H1 (cell line): ENCODE results near the gene UBE3C. TPM values are rescaled to one million over a fixed set of nuclear protein-coding genes. Genes with fewer than 3 reads are reported as not detected.

ENCODE experiments used
- CTCF ChIA-PET: fragments of 300-600 bp; sonication (Branson Sonifier 250); formaldehyde crosslinking; loops from one replicate; lab custom pipeline; 2021; ENCODE audit not compliant: partially characterized antibody; lab: Charles Lee
- POLR2A ChIA-PET: fragments of 300-600 bp; sonication (Branson Sonifier 250); formaldehyde crosslinking; loops from one replicate; lab custom pipeline; 2021; ENCODE audit warnings: inconsistent platforms; ENCODE audit not compliant: partially characterized antibody; lab: Charles Lee
- DNase-seq, 2 experiments: peaks; one replicate each; pipeline versions ENCODE4 v3.0.0 to v3.0.0-alpha.2; 2010 to 2022; ENCODE audit warnings: low spot score in 2 of 2, low read depth in 1 of 2, mixed read lengths in 1 of 2
- FAIRE-seq: peaks from 2 replicates; lab custom pipeline; 2011; peaks lifted over from hg19 to GRCh38; lab: Jason Lieb, UNC
- H2AFZ ChIP-seq: 2 replicates; pipeline ENCODE4 v1.8.1; 2012; ENCODE audit warnings: low read length, inconsistent platforms
- H2AK5ac ChIP-seq: 2 replicates; pipeline ENCODE4 v1.6.1; 2013; ENCODE audit warnings: low read depth, low read length
- H2BK120ac ChIP-seq: replicated peaks from 2 replicates; pipeline ENCODE3; 2013; ENCODE audit warnings: low read depth, low read length, inconsistent platforms
- H2BK12ac ChIP-seq: 2 replicates; pipeline ENCODE4 v1.6.1; 2013; ENCODE audit warnings: low read depth, low read length
- H2BK15ac ChIP-seq: 2 replicates; pipeline ENCODE4 v1.6.1; 2013; ENCODE audit warnings: low read length
- H2BK20ac ChIP-seq: 2 replicates; pipeline ENCODE4 v1.6.1; 2013; ENCODE audit warnings: low read length
- H2BK5ac ChIP-seq: 2 replicates; pipeline ENCODE4 v1.6.1; 2013; ENCODE audit warnings: low read depth, low read length
- H3K14ac ChIP-seq: 2 replicates; pipeline ENCODE4 v1.6.1; 2013; ENCODE audit warnings: inconsistent platforms; ENCODE audit not compliant: insufficient read length
- H3K18ac ChIP-seq: 2 replicates; pipeline ENCODE4 v1.6.1; 2013; ENCODE audit warnings: low read length; ENCODE audit errors: extremely low read depth
- H3K23ac ChIP-seq: 2 replicates; pipeline ENCODE4 v1.6.1; 2013; ENCODE audit warnings: inconsistent platforms; ENCODE audit not compliant: insufficient read length
- H3K23me2 ChIP-seq: 2 replicates; pipeline ENCODE4 v1.6.1; 2013; ENCODE audit warnings: low read depth, low read length
- H3K27ac ChIP-seq: 2 replicates; pipeline ENCODE4 v1.6.1; 2011; ENCODE audit warnings: low read depth, low read length, inconsistent platforms
- H3K27me3 ChIP-seq, 4 experiments: replicated peaks in 1 of 4; 1 replicate in 1 of 4; 2 replicates in 3 of 4; pipeline versions ENCODE4 v1.6.1 to v1.8.1; 2011 to 2013; ENCODE audit warnings: low read length in 3 of 4, mild to moderate bottlenecking in 3 of 4, inconsistent platforms in 2 of 4, mixed read lengths in 2 of 4, moderate library complexity in 1 of 4; ENCODE audit not compliant: control insufficient read depth in 3 of 4, insufficient read depth in 3 of 4; ENCODE audit errors: extremely low read depth in 1 of 4
- H3K36me3 ChIP-seq, 4 experiments: 2 replicates each; pipeline versions ENCODE4 v1.6.1 to v1.8.1; 2011 to 2013; ENCODE audit warnings: mild to moderate bottlenecking in 4 of 4, low read length in 3 of 4, moderate library complexity in 2 of 4, control low read depth in 1 of 4, inconsistent platforms in 1 of 4; ENCODE audit not compliant: insufficient read depth in 4 of 4, control insufficient read depth in 2 of 4
- H3K4ac ChIP-seq: replicated peaks from 2 replicates; pipeline ENCODE3; 2013; ENCODE audit warnings: low read length, low read depth, mixed read lengths, inconsistent platforms; ENCODE audit not compliant: insufficient read length
- H3K4me1 ChIP-seq, 4 experiments: replicated peaks in 1 of 4; 1 replicate in 1 of 4; 2 replicates in 3 of 4; pipeline versions ENCODE4 v1.6.1 to v1.8.1; 2011 to 2013; ENCODE audit warnings: low read length in 3 of 4, inconsistent platforms in 2 of 4, mixed read lengths in 1 of 4; ENCODE audit not compliant: insufficient read depth in 4 of 4, control insufficient read depth in 3 of 4
- H3K4me2 ChIP-seq, 2 experiments: 2 replicates each; pipeline versions ENCODE4 v1.6.1 to v1.8.1; 2011 to 2013; ENCODE audit warnings: low read depth in 2 of 2, low read length in 2 of 2, control low read depth in 1 of 2, inconsistent platforms in 1 of 2, mild to moderate bottlenecking in 1 of 2; ENCODE audit not compliant: insufficient read depth in 1 of 2
- H3K4me3 ChIP-seq, 4 experiments: fragments of 200-600, 300-600 bp in 1 of 4; sonication (generic), shearing (Covaris generic), sonication (Bioruptor Twin) in 1 of 4; 2 replicates each; pipeline versions ENCODE4 v1.5.1 to v1.8.1; 2011 to 2016; ENCODE audit warnings: low read length in 4 of 4, low read depth in 3 of 4, control low read depth in 2 of 4, inconsistent platforms in 2 of 4, mild to moderate bottlenecking in 2 of 4, mixed read lengths in 1 of 4, moderate library complexity in 1 of 4; ENCODE audit not compliant: insufficient read depth in 2 of 4; ENCODE audit errors: extremely low read depth in 1 of 4
- H3K56ac ChIP-seq: replicated peaks from 2 replicates; pipeline ENCODE3; 2013; ENCODE audit warnings: low read depth, mild to moderate bottlenecking, mixed read lengths, low read length, inconsistent platforms; ENCODE audit not compliant: insufficient read length
- H3K79me1 ChIP-seq: 2 replicates; pipeline ENCODE4 v1.6.1; 2013; ENCODE audit warnings: low read depth, low read length, control low read depth
- H3K79me2 ChIP-seq, 2 experiments: 2 replicates each; pipeline versions ENCODE4 v1.6.1 to v1.8.1; 2012 to 2013; ENCODE audit warnings: low read length in 2 of 2, mild to moderate bottlenecking in 2 of 2, inconsistent platforms in 1 of 2; ENCODE audit not compliant: insufficient read depth in 2 of 2, control insufficient read depth in 1 of 2
- H3K9ac ChIP-seq, 4 experiments: replicated peaks in 1 of 4; 1 replicate in 1 of 4; 2 replicates in 3 of 4; pipeline versions ENCODE4 v1.6.1 to v1.8.1; 2011 to 2013; ENCODE audit warnings: low read depth in 3 of 4, low read length in 3 of 4, control low read depth in 2 of 4, mild to moderate bottlenecking in 2 of 4, moderate library complexity in 2 of 4, inconsistent platforms in 1 of 4; ENCODE audit errors: extremely low read depth in 1 of 4
- H3K9me3 ChIP-seq, 2 experiments: 2 replicates each; pipeline versions ENCODE4 v1.6.1 to v1.8.1; 2012 to 2013; ENCODE audit warnings: mild to moderate bottlenecking in 2 of 2, moderate library complexity in 2 of 2, control low read depth in 1 of 2, inconsistent platforms in 1 of 2, low read depth in 1 of 2, low read length in 1 of 2, mixed read lengths in 1 of 2; ENCODE audit not compliant: insufficient read depth in 2 of 2
- H4K20me1 ChIP-seq, 2 experiments: replicated peaks in 1 of 2; 2 replicates each; pipeline versions ENCODE3 to v1.8.1; 2011 to 2013; ENCODE audit warnings: inconsistent platforms in 2 of 2, low read length in 2 of 2, mild to moderate bottlenecking in 1 of 2; ENCODE audit not compliant: insufficient read depth in 2 of 2, control insufficient read depth in 1 of 2
- H4K5ac ChIP-seq: 2 replicates; pipeline ENCODE4 v1.6.1; 2013; ENCODE audit warnings: low read length, low read depth, mixed read lengths, inconsistent platforms; ENCODE audit not compliant: insufficient read length
- H4K8ac ChIP-seq: 2 replicates; pipeline ENCODE4 v1.8.0; 2013; ENCODE audit warnings: mild to moderate bottlenecking, moderate library complexity, low read length, inconsistent platforms; ENCODE audit not compliant: insufficient read depth; ENCODE audit errors: extremely low read depth
- H4K91ac ChIP-seq: replicated peaks from 2 replicates; pipeline ENCODE3; 2013; ENCODE audit warnings: low read length, mixed read lengths, inconsistent platforms; ENCODE audit not compliant: insufficient read length
- EGR1 ChIP-seq: IDR thresholded peaks from 2 replicates; pipeline ENCODE4 v1.6.1; 2011; ENCODE audit warnings: low read depth, low read length, borderline replicate concordance
- EZH2 ChIP-seq: fragments of 200-600 bp; sonication (generic); IDR thresholded peaks from 2 replicates; pipeline ENCODE4 v1.7.1; 2012; ENCODE audit warnings: low read depth, mild to moderate bottlenecking, moderate library complexity, low read length, inconsistent platforms; ENCODE audit not compliant: severe bottlenecking
- FOSL1 ChIP-seq: IDR thresholded peaks from 2 replicates; pipeline ENCODE4 v1.6.1; 2011; ENCODE audit warnings: mild to moderate bottlenecking, low read depth, low read length, moderate library complexity; ENCODE audit not compliant: insufficient read depth
- HDAC6 ChIP-seq: IDR thresholded peaks from one replicate; pipeline ENCODE4 v1.7.1; 2012; ENCODE audit warnings: low read depth, mild to moderate bottlenecking, inconsistent platforms, low read length, moderate library complexity
- PHF8 ChIP-seq: fragments of 200-600 bp; sonication (generic); conservative IDR thresholded peaks from 2 replicates; pipeline ENCODE4 v1.7.1; 2012; ENCODE audit warnings: low read depth, mild to moderate bottlenecking, inconsistent platforms, low read length, moderate library complexity
- SP2 ChIP-seq: IDR thresholded peaks from 2 replicates; pipeline ENCODE4 v1.6.1; 2012; ENCODE audit warnings: mild to moderate bottlenecking, low read length, inconsistent platforms
- SP4 ChIP-seq: IDR thresholded peaks from 2 replicates; pipeline ENCODE4 v1.6.1; 2012; ENCODE audit warnings: low read length, inconsistent platforms
- TEAD4 ChIP-seq: IDR thresholded peaks from 2 replicates; pipeline ENCODE4 v1.6.1; 2012; ENCODE audit warnings: low read depth, low read length, inconsistent platforms, mixed read lengths
- YY1 ChIP-seq: IDR thresholded peaks from 2 replicates; pipeline ENCODE4 v1.6.1; 2011; ENCODE audit warnings: low read depth, mild to moderate bottlenecking, low read length
- WGBS, 2 experiments: shearing (Covaris generic) in 1 of 2; methylation state at CpG; one replicate each; pipeline versions ENCODE4 v1.1.6 to v1.1.7; 2013 to 2015; ENCODE audit warnings: low lambda C conversion rate in 2 of 2, mixed read lengths in 2 of 2, inconsistent platforms in 1 of 2, low coverage in 1 of 2, missing lambda C conversion rate in 1 of 2; ENCODE audit not compliant: insufficient replicate concordance in 2 of 2, insufficient coverage in 1 of 2, insufficient read length in 1 of 2; ENCODE audit errors: extremely low coverage in 1 of 2, missing lambda C conversion rate in 1 of 2; 5-methylcytosine and 5-hydroxymethylcytosine counted together
- polyA plus RNA-seq, 7 experiments: library from polyadenylated mRNA; depleted of rRNA in 3 of 7; stranded (reverse) in 5 of 7; unstranded in 2 of 7; fragments of >200 nt in 5 of 7; fragments of 200-250 nt in 2 of 7; gene quantifications; 1 replicate in 5 of 7; 2 replicates in 1 of 7; 4 replicates in 1 of 7; pipeline versions ENCODE4 v1.2.1 to v1.2.3, GENCODE V29; 2011 to 2013; ENCODE audit warnings: missing spikeins in 2 of 7, mixed read lengths in 2 of 7
- total RNA-seq: library from RNA; stranded (reverse); fragmentation: NEBNext Ultra II Directional; extraction: Animal tissue kit (Norgen Biotek cat#: 25700); gene quantifications from 2 replicates; pipeline ENCODE4 v1.2.1, GENCODE V29; 2021
- TF ChIP-seq, protein P1 (sequence below), 3 experiments: IDR thresholded peaks; 1 replicate in 2 of 3; 2 replicates in 1 of 3; pipeline versions ENCODE4 v1.5.1 to v1.6.1; 2011; ENCODE audit warnings: low read length in 3 of 3, mild to moderate bottlenecking in 3 of 3, inconsistent platforms in 2 of 3, low read depth in 1 of 3, moderate library complexity in 1 of 3; ENCODE audit not compliant: insufficient read depth in 1 of 3; ENCODE audit errors: control extremely low read depth in 1 of 3

UBE3C gene
- total and polyA plus RNA-seq, 2 of the 8 experiments (the other 6 are each of a cell fraction or from before 2014, with no cell fraction given), result 32.0 to 54.1 TPM

DNA sequence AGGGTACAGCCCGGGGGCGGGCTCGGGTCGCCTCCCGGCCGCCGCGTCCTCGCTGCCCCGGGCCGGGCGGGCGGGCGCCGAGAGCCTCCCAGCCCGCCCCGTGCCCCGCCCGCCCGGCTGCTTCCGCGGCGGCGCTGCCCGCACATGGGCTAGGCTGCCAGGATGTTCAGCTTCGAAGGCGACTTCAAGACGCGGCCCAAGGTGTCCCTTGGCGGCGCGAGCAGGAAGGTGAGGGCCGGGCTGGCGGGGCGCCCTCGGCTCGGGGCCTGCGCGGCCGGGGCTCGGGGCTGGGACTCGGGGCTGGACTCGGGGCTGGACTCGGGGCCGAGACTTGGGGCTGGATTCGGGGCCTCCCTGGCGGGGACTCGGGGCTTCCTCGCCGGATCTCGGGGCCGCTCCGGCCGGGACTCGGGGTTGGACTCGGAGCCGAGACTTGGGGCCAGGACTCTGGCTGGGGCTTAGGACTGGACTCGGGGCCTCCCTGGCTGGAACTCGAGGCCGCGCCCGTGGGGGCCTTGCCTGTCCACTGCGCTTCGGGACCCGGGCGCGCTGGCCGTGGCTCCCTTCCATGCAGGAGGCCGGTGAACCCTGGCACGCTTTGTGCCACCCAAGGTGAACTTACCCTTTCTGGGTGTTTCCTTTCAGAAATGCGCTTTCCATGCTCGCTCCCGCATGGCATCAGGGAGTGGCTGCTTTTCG lies 534 bp downstream of the UBE3C start:
- Histone ChIP-seq H3K23ac (no peak overlapping the region), H2BK20ac (no peak overlapping the region), H3K23me2 (peaks cover 8% of the 10 kb centered on the region), H3K4me3 (peak overlapping the region; percentile 61 to 95 (median 93)), H3K18ac (peak overlapping the region; percentile 48; the same call in 1 of the 2 replicates), H3K56ac (peak overlapping the region; percentile 33), H3K4ac (no peak overlapping the region), H3K4me2 (peak overlapping the region; percentile 95 to 99), H2BK5ac (no peak overlapping the region; the same call in 1 of the 2 replicates), H3K27me3 (no peaks in the 10 kb centered on the region), H3K27ac (peak overlapping the region; percentile 75), H3K79me1 (peaks cover 9% of the 10 kb centered on the region), H3K14ac (peak overlapping the region; percentile 12), H3K36me3 (peaks cover 2 to 24% (median 5%) of the 10 kb centered on the region in 4 experiments; a peak in 4 of 8 replicates), H3K4me1 (peaks cover 0 to 10% (median 8%) of the 10 kb centered on the region in 4 experiments; a peak in 6 of 7 replicates), H3K79me2 (peaks cover 43 to 50% of the 10 kb centered on the region in 2 experiments), H2BK12ac (no peak overlapping the region), H4K91ac (peak overlapping the region; percentile 79), H4K8ac (peak overlapping the region; percentile 95), H4K5ac (peak overlapping the region; percentile 22), H2AFZ (no peak overlapping the region), H3K9ac (peak overlapping the region; percentile 71 to 94 (median 81)), H2AK5ac (no peak overlapping the region), H3K9me3 (no peaks in the 10 kb centered on the region), H4K20me1 (peaks cover 24 to 36% of the 10 kb centered on the region in 2 experiments), H2BK15ac (no peak overlapping the region), H2BK120ac (no peak overlapping the region)
- WGBS, 2 experiments, result 2% methylated on average over 16 of the region's 74 CpGs; no CpG with 5 or more reads in 1 of the 2 experiments
- FAIRE-seq (no peak), DNase-seq (no peak)
- ChIA-PET POLR2A (interaction anchor here (0.7 to 1.9 kb wide), 4 partner anchors 12 to 130 kb away, joined by 3 to 8 read pairs (median 4); no protein-coding TSS in a partner anchor), CTCF (no interaction called here)
- TF ChIP-seq PHF8 (peak; percentile 50; the same call in 1 of the 2 replicates), EZH2 (no peak), SP4 (no peak), SP2 (no peak), FOSL1 (no peak), YY1 (no peak), EGR1 (0 out of 2 replicates have a peak, but pooled peaks have one; percentile 1), HDAC6 (no peak), TEAD4 (no peak)
- TF ChIP-seq, protein P1, sequence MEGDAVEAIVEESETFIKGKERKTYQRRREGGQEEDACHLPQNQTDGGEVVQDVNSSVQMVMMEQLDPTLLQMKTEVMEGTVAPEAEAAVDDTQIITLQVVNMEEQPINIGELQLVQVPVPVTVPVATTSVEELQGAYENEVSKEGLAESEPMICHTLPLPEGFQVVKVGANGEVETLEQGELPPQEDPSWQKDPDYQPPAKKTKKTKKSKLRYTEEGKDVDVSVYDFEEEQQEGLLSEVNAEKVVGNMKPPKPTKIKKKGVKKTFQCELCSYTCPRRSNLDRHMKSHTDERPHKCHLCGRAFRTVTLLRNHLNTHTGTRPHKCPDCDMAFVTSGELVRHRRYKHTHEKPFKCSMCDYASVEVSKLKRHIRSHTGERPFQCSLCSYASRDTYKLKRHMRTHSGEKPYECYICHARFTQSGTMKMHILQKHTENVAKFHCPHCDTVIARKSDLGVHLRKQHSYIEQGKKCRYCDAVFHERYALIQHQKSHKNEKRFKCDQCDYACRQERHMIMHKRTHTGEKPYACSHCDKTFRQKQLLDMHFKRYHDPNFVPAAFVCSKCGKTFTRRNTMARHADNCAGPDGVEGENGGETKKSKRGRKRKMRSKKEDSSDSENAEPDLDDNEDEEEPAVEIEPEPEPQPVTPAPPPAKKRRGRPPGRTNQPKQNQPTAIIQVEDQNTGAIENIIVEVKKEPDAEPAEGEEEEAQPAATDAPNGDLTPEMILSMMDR (IDR thresholded peaks at IDR 0.05; ENCODE audit: control extremely low read depth in 1 of 3, insufficient read depth in 1 of 3, low read depth in 1 of 3, low read length in 3 of 3), result no peak
